ENCODE data around the gene CERKL.

The CERKL gene

GRCh38 chr2:181520253-181520652 is 136.7 kb downstream of the CERKL start:
- no peak for DNase-seq (ENCODE audit: low spot score)

DNA sequence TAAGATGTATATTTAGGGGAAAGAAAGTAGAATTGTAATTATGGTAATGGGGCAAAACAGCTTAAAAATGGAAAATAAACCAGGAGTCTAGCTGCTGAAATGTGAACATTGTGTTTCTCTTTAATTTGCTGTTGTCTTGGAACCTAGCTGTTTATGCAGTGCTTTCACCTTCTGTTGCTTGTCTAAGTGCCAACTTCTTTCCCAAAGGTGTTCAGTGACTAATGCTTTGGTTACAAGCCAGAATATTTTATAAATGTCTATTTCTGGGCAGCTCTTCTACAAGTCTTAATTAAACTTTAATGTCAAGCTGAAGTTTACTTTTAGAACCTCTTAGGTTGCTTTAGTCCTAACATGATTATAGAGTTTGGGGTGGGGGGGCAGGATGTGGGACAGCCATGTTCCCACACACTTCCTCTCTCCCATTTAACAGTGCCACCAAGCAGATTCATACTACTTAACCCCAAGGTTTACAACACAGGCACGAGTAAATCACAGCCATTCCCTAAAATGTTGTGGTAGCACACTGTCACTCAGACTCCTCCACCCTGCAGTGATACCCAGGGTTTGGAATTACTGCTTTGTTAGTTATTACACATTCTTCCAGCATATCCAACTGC is 139.1 kb downstream of the CERKL start:
- DNase-seq (ENCODE audit: low spot score), result no peak

DNA sequence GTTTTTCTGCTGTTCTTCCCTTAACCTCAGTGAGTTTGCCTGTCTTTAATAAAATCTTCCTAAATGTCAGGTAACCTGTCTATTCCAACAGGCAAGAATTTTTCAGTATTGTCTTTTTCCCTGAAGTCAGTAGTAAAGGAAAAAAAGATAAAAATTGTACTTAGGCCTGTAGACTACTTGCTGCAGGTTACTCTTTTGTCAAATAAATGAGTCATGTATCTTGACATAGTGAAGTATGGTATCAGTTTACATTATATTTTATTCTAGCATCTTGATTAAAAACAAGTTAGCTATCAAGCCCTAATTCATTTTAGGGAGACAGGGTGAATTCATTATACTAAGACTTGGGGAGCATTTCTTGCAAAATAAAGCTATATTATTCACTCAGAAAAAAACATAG is 139.9 kb downstream of the CERKL start:
- DNase-seq (ENCODE audit: low spot score), result no peak

GRCh38 chr2:181515719-181516118 is 141.2 kb downstream of the CERKL start:
- no peak for DNase-seq (ENCODE audit: low spot score)

DNA sequence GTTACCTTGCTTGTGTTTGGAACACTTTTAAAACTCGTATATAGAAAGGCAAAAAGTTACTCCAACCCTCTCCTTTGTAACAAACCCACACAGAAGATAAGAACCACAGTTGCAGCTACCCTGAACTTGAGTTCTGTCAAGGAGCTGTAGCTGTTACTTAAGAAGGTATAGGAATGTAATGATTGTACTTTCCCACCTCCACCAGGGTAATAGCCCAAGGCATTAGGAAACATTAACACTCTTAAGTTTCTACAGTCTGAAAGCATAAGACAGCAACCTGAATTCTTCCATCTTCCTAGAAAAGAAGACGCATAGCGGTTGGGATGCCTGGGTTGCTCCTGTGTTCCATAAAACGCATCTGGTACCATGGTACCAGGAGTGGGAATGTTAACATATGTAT is 156.7 kb downstream of the CERKL start:
- no peak for DNase-seq (ENCODE audit: low spot score)

- DNase-seq (ENCODE audit: low spot score), result no peak
Observed at GRCh38 chr2:181499231-181499630, 157.7 kb downstream of the CERKL start.

Data from SK-N-DZ (cell line).